ENCODE data around the gene DTNB. TPM values are rescaled to one million over a fixed set of nuclear protein-coding genes. Genes with fewer than 3 reads are reported as not detected.
A peak's percentile ranks its signal among the peaks of the same experiment; 100 is the strongest.

Gene DTNB
- total and polyA plus RNA-seq, 2 experiments from 2014 or later = 10.3 to 13.9 TPM

DNA sequence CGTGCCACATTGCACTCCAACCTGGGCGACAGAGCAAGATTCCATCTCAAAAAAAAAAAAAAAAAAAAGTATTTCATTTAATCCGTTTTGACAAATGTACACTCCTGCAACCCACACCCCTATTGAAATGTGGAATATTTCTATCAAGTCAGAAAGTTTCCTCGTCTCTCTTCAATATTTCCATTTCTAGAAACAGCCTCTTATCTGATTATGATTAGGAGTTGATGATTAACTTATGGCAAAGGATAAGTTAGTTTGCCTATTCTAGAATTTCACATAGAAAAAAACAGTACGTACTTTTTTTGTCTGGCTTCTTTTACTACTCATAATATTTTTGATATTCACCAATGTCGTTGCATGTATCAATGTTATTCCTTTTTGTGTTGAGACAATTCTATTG is 224.6 kb downstream of the DTNB start:
- TF ChIP-seq EZH2phosphoT487 (IDR thresholded peaks at IDR 0.05; ENCODE audit: low read depth, severe bottlenecking, unreplicated experiment) (no peak), CTCF (IDR thresholded peaks at IDR 0.05; ENCODE audit: poor library complexity) (no peak), EZH2 (IDR thresholded peaks at IDR 0.05; ENCODE audit: borderline replicate concordance) (no peak)
- Histone ChIP-seq H3K27ac (peak overlapping the region; percentile 9), H3K4me2 (no peak overlapping the region), H2AFZ (no peak overlapping the region), H3K36me3 (replicated peaks; ENCODE audit: insufficient read depth, low read depth) (no peaks in the 10 kb centered on the region), H4K20me1 (ENCODE audit: insufficient read depth, poor library complexity, severe bottlenecking) (no peaks in the 10 kb centered on the region), H3K9me2 (replicated peaks; ENCODE audit: insufficient read depth) (no peaks in the 10 kb centered on the region), H3K9me3 (ENCODE audit: low read depth) (no peaks in the 10 kb centered on the region), H3K27me3 (no peaks in the 10 kb centered on the region), H3K4me3 (no peak overlapping the region), H3K4me1 (ENCODE audit: insufficient read depth) (peaks cover 4% of the 10 kb centered on the region), H3K79me2 (no peaks in the 10 kb centered on the region)
- DNase-seq (ENCODE audit: low spot score) = no peak
- WGBS (ENCODE audit: low lambda C conversion rate, missing lambda C conversion rate) = 76% methylated on average over 6 of the region's 6 CpGs

GRCh38 chr2:25447018-25447417 is 226.4 kb downstream of the DTNB start:
- Histone ChIP-seq H3K27me3 (no peaks in the 10 kb centered on the region), H2AFZ (no peak overlapping the region), H3K27ac (no peak overlapping the region), H4K20me1 (ENCODE audit: insufficient read depth, poor library complexity, severe bottlenecking) (no peaks in the 10 kb centered on the region), H3K36me3 (replicated peaks; ENCODE audit: insufficient read depth, low read depth) (no peaks in the 10 kb centered on the region), H3K9me2 (replicated peaks; ENCODE audit: insufficient read depth) (no peaks in the 10 kb centered on the region), H3K4me3 (no peak overlapping the region), H3K4me2 (no peak overlapping the region), H3K4me1 (ENCODE audit: insufficient read depth) (no peaks in the 10 kb centered on the region), H3K79me2 (no peaks in the 10 kb centered on the region), H3K9me3 (ENCODE audit: low read depth) (no peaks in the 10 kb centered on the region)
- no peak for DNase-seq (ENCODE audit: low spot score)
- TF ChIP-seq EZH2phosphoT487 (IDR thresholded peaks at IDR 0.05; ENCODE audit: low read depth, severe bottlenecking, unreplicated experiment) (no peak), CTCF (IDR thresholded peaks at IDR 0.05; ENCODE audit: poor library complexity) (no peak), EZH2 (IDR thresholded peaks at IDR 0.05; ENCODE audit: borderline replicate concordance) (no peak)
- 95% methylated on average over 1 of the region's 1 CpG for WGBS (ENCODE audit: low lambda C conversion rate, missing lambda C conversion rate)

GRCh38 chr2:25446122-25446521 is 227.3 kb downstream of the DTNB start:
- no peaks in the 10 kb centered on the region for H3K9me3 ChIP-seq (ENCODE audit: low read depth)
- H3K79me2 ChIP-seq = no peaks in the 10 kb centered on the region
- H3K4me1 ChIP-seq (ENCODE audit: insufficient read depth) = no peaks in the 10 kb centered on the region
- H3K27me3 ChIP-seq = no peaks in the 10 kb centered on the region
- H3K4me3 ChIP-seq = no peak overlapping the region
- H4K20me1 ChIP-seq (ENCODE audit: insufficient read depth, poor library complexity, severe bottlenecking) = no peaks in the 10 kb centered on the region
- WGBS (ENCODE audit: low lambda C conversion rate, missing lambda C conversion rate) = 87% methylated on average over 4 of the region's 4 CpGs
- DNase-seq (ENCODE audit: low spot score) = no peak
- H3K36me3 ChIP-seq (replicated peaks; ENCODE audit: insufficient read depth, low read depth) = no peaks in the 10 kb centered on the region
- peak overlapping the region; percentile 46 for H3K27ac ChIP-seq
- no peak for TF ChIP-seq EZH2phosphoT487 (IDR thresholded peaks at IDR 0.05; ENCODE audit: low read depth, severe bottlenecking, unreplicated experiment)
- no peak for TF ChIP-seq EZH2 (IDR thresholded peaks at IDR 0.05; ENCODE audit: borderline replicate concordance)
- no peak for TF ChIP-seq CTCF (IDR thresholded peaks at IDR 0.05; ENCODE audit: poor library complexity)
- H3K9me2 ChIP-seq (replicated peaks; ENCODE audit: insufficient read depth) = no peaks in the 10 kb centered on the region
- H2AFZ ChIP-seq = no peak overlapping the region
- no peak overlapping the region for H3K4me2 ChIP-seq

- Histone ChIP-seq H4K20me1 (ENCODE audit: insufficient read depth, poor library complexity, severe bottlenecking) (no peaks in the 10 kb centered on the region), H3K79me2 (no peaks in the 10 kb centered on the region), H2AFZ (no peak overlapping the region), H3K4me3 (no peak overlapping the region), H3K36me3 (replicated peaks; ENCODE audit: insufficient read depth, low read depth) (no peaks in the 10 kb centered on the region), H3K9me3 (ENCODE audit: low read depth) (no peaks in the 10 kb centered on the region), H3K9me2 (replicated peaks; ENCODE audit: insufficient read depth) (no peaks in the 10 kb centered on the region), H3K4me2 (no peak overlapping the region), H3K27me3 (no peaks in the 10 kb centered on the region), H3K4me1 (ENCODE audit: insufficient read depth) (no peaks in the 10 kb centered on the region), H3K27ac (peak overlapping the region; percentile 46)
- DNase-seq (ENCODE audit: low spot score) = no peak
- TF ChIP-seq EZH2 (IDR thresholded peaks at IDR 0.05; ENCODE audit: borderline replicate concordance) (no peak), CTCF (IDR thresholded peaks at IDR 0.05; ENCODE audit: poor library complexity) (no peak), EZH2phosphoT487 (IDR thresholded peaks at IDR 0.05; ENCODE audit: low read depth, severe bottlenecking, unreplicated experiment) (no peak)
- WGBS (ENCODE audit: low lambda C conversion rate, missing lambda C conversion rate) = 73% methylated on average over 8 of the region's 8 CpGs
Measured at GRCh38 chr2:25445464-25445863, 227.9 kb downstream of the DTNB start.
